Measurements from ENCODE around the gene ZNF597. TPM values are rescaled to one million over a fixed set of nuclear protein-coding genes. Genes with fewer than 3 reads are reported as not detected.

ZNF597 gene
- polyA plus RNA-seq, 3 donors = 3.9 to 4.1 (median 4.0) TPM

GRCh38 chr16:3457434-3458252, 14.3 kb upstream of the ZNF597 start:
- peak; percentile 63 to 86 (median 79) for DNase-seq (ENCODE audit: low read depth in 3 of 3, low spot score in 2 of 3)

DNA sequence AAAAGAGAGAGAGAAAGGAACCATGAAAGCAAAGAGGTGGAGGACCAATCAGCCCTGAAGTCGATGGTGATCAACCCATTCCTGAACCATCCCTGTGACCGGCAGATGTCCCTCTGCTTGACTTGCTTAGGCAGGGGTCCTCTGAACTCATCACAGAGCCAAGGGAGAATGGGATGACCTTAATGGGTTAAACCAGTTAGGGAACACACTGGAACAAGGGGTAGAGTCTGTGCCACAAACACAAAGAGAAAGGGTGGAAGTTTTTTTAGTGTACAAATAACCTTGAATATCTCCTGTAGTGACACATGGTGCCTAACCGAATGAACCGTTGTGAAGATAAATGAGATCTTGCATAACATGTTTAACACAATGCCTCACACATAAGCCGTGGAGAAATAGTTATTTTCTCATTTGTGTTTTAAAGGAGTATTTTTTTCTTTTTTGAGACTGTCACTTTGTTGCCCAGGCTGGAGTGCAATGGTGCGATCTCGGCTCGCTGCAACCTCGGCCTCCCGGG, 11.4 kb upstream of the ZNF597 start:
- DNase-seq (ENCODE audit: low read depth in 3 of 3, low spot score in 2 of 3) = no peak

GRCh38 chr16:3454093-3454492, 10.8 kb upstream of the ZNF597 start:
- DNase-seq (ENCODE audit: low read depth in 3 of 3, low spot score in 2 of 3) = no peak

DNA sequence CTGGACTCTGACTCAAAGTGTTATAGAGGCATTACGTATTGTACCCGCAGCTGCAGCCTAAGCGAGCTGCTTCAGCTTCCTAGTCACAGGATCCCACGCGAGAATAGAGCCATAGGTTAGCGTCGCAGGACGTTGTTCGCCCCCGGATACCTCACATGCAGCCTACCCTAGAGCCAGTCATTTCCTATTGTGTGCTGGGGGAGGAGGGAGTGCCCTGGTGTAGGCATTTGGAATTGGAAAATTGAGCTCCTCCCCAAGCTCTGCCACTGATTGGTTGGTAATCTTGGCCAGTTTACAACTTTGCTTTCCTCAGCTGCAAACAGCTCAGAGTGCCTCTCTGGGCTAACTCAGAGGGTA, 706 bp upstream of the ZNF597 start:
- DNase-seq (ENCODE audit: low read depth in 3 of 3, low spot score in 2 of 3) = no peak

DNA sequence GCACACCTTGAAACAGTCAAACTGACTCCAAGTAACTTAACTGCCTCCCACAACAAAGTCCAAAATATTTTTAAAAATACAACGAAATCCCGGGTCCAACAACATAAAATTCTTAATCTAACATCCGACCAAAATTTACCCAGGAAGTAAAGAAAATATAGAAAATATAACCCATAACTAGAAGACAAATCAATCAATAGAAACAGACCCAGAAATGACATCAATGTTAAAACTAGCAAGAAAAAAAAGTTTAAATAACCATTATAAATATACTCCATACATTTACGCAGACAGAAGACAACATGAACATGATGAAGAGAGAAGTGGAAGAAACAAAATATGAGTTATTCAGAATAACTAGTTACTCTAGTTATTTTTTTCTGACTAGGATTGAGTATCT, 3.7 kb downstream of the ZNF597 start:
- no peak for DNase-seq (ENCODE audit: low read depth in 3 of 3, low spot score in 2 of 3)

DNA sequence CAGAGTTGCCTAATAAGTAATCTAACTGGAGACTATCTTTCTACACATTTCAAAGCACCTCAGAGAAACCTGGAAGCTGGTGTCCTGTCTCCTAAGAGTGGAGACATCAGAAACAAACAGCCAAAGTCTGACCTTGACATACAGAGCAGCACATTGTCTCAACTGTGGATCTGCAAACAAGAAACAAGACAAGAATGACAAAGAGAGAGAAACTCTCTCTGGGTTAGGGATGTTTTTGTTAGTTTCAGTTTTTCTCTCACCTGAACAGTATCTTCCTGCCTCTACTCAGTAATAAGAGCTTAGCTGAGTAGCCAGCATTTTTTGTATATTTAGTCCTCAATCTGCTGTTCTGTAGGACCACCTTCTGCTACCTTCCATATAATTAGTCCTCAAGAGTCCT, 8.9 kb downstream of the ZNF597 start:
- no peak for DNase-seq (ENCODE audit: low read depth in 3 of 3, low spot score in 2 of 3)

- DNase-seq (ENCODE audit: low read depth in 3 of 3, low spot score in 2 of 3) = no peak
Measured at GRCh38 chr16:3431779-3432219, 11.5 kb downstream of the ZNF597 start.

DNA sequence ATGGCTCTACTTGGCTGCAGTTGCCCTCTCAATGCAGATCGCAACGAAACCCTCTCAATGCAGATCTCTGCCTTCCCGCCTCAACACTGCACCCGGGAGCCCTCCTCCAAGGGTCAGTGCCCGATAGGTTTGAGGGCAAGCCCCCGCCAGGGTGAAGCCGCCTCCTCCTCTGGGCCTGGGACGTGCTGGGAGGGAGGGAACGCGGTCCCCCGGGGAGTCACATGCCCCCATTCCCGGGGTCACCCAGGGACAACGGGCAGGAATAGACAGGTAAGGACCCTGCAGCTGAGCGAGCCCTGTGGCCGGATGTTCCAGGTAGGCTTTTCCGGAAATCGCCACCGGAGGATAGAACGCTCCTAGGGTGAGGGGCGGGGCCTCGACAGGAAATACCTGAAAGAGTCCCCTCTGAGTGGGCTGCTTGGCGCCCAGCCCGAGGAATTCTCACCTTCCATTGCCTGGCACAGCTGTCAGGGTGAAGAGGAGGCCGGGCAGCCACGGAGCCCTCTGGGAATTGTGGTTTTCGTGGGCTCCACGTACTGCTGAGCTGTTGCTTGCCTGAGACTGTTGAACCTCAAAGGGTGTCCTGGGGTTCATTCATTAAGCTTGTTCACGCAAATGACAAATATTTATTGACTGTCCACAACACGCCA, 29.4 kb downstream of the ZNF597 start:
- DNase-seq (ENCODE audit: low read depth in 3 of 3, low spot score in 2 of 3) = no peak

- no peak for DNase-seq (ENCODE audit: low read depth in 3 of 3, low spot score in 2 of 3)
Measured at GRCh38 chr16:3408561-3409197, 34.6 kb downstream of the ZNF597 start.

- no peak for DNase-seq (ENCODE audit: low read depth in 3 of 3, low spot score in 2 of 3)
Measured at GRCh38 chr16:3401719-3402397, 41.4 kb downstream of the ZNF597 start.

- peak; percentile 96 to 97 (median 97) for DNase-seq (ENCODE audit: low read depth in 3 of 3, low spot score in 2 of 3)
Measured at GRCh38 chr16:3400779-3401688, 42.3 kb downstream of the ZNF597 start, which contains the start of the genes ZNF174 and ZSCAN32. TSS of gene ZNF174 (plus strand) at chr16:3401215. CDS start at chr16:3402005, 790 bp downstream. TSS of gene ZSCAN32 (minus strand) at chr16:3401004. CDS start at chr16:3397557, 3,447 bp downstream.

- DNase-seq (ENCODE audit: low read depth in 3 of 3, low spot score in 2 of 3) = no peak
Measured at GRCh38 chr16:3400446-3400778, 42.9 kb downstream of the ZNF597 start.

DNA sequence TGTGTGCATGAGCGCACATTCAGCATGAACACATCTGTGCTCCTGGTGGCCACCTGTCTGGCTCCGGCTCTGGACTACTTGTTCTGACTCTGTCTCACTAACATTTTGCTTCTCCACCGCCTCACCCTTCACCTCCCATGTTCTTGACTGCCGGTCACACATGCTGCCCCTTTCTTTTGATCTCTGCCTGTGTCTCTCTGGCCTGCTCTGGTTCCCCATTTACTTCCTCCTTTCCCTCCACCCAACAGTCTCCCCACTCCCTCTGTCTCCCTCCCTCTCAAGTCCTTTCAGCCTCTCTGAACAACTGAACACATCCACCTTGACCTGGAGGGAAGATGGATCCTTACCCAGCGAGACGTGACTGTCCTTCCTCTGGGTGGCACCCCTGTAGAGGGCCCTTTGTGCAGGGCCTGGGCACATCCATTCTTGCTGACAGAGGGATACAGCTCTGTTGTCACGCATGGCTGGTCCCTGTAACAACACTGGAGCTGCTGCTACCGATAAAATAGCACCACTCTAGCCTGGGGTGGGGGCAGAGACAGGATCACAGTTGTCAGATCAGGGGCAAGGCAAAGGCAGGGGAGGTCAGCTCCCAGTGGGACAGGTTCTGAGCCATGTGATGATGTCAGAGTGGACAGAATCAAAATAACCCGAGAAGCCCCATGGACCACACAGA, 53.5 kb downstream of the ZNF597 start:
- DNase-seq (ENCODE audit: low read depth in 3 of 3, low spot score in 2 of 3) = no peak

DNA sequence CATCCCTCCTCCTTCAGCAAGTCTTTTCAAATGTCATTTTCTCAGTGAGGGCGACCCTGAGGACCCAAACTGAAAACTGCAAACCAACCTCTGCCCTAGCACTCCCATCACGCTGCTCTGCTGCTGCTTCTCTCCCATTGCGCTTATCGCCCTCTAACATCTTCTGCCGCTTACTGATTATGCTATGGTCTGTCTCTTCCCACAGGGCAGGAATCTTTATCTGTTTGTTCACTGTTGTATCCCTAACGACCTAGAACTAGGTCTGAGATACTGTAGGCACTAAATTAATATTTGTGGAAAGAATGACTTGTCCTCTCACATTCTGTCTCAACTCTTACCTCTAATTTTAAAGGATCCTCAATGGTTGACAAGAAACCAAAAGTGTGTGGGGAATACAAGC, 55.0 kb downstream of the ZNF597 start:
- no peak for DNase-seq (ENCODE audit: low read depth in 3 of 3, low spot score in 2 of 3)

GRCh38 chr16:3383045-3383448, 60.3 kb downstream of the ZNF597 start:
- no peak for DNase-seq (ENCODE audit: low read depth in 3 of 3, low spot score in 2 of 3)

Measured in right renal cortex interstitium (tissue), 3 donors.